Activated CD8-positive, alpha-beta memory T cell treated with anti-CD3 and anti-CD28 coated beads, Interleukin-2, amount 10 ng/mL, durations not matched to agents 7 days and 5 days (primary cell): Measurements from ENCODE around the gene FTCD. TPM values are rescaled to one million over a fixed set of nuclear protein-coding genes. Genes with fewer than 3 reads are reported as not detected.
"Not testable (repeated sequence)": the region's sequence is repeated elsewhere in the genome, so short reads cannot be mapped to it uniquely, and the experiment has no call there.

ENCODE experiments used
- ATAC-seq: fragments of 150-1000 bp; cut with Tn5 transposase; one replicate; pipeline ENCODE4 v1.10.0; 2021; ENCODE audit warnings: moderate library complexity
- CTCF ChIA-PET: fragments of 350-600 bp; sonication (Branson Sonifier 250); formaldehyde crosslinking; loops from one replicate; lab custom pipeline; 2021; ENCODE audit warnings: antibody characterized with exemption; lab: Charles Lee
- DNase-seq: peaks from one replicate; pipeline ENCODE4 v3.0.0-alpha.2; 2020
- H3K27ac Mint-ChIP-seq: one replicate; pipeline ENCODE4 v1.8.0; 2021; ENCODE audit warnings: mild to moderate bottlenecking, mixed read lengths
- H3K27me3 Mint-ChIP-seq: one replicate; pipeline ENCODE4 v1.8.0; 2021; ENCODE audit warnings: mixed read lengths
- H3K36me3 Mint-ChIP-seq: one replicate; pipeline ENCODE4 v1.8.0; 2021; ENCODE audit warnings: mild to moderate bottlenecking, mixed read lengths
- H3K4me1 Mint-ChIP-seq: one replicate; pipeline ENCODE4 v1.8.0; 2021; ENCODE audit warnings: mixed read lengths
- H3K4me3 Mint-ChIP-seq: one replicate; pipeline ENCODE4 v1.8.0; 2021; ENCODE audit warnings: mild to moderate bottlenecking, moderate library complexity, mixed read lengths
- H3K9me3 Mint-ChIP-seq: one replicate; pipeline ENCODE4 v1.8.0; 2022; ENCODE audit warnings: low read depth, mixed read lengths
- total RNA-seq, 2 experiments: library from RNA; stranded (reverse); gene quantifications; one replicate each; pipeline ENCODE4 v1.2.3, GENCODE V29; 2021

The FTCD gene
- total RNA-seq, 2 experiments from 2014 or later, result not detected

GRCh38 chr21:46111857-46112724 is 43.3 kb downstream of the FTCD start:
- no peaks in the 10 kb centered on the region for H3K9me3 Mint-ChIP-seq
- H3K4me1 Mint-ChIP-seq, result no peaks in the 10 kb centered on the region
- H3K27me3 Mint-ChIP-seq, result no peaks in the 10 kb centered on the region
- ATAC-seq (no peak), DNase-seq (peak; percentile 38)
- H3K27ac Mint-ChIP-seq, result no peak overlapping the region
- no peaks in the 10 kb centered on the region for H3K36me3 Mint-ChIP-seq
- CTCF ChIA-PET, result no interaction called here
- H3K4me3 Mint-ChIP-seq, result no peak overlapping the region

- H3K27me3 Mint-ChIP-seq, result peaks cover 3% of the 10 kb centered on the region
- H3K9me3 Mint-ChIP-seq, result no peaks in the 10 kb centered on the region
- CTCF ChIA-PET, result no interaction called here
- no peak overlapping the region for H3K27ac Mint-ChIP-seq
- no peak overlapping the region for H3K4me3 Mint-ChIP-seq
- ATAC-seq (no peak), DNase-seq (peak; percentile 11)
- H3K4me1 Mint-ChIP-seq, result no peaks in the 10 kb centered on the region
- H3K36me3 Mint-ChIP-seq, result no peaks in the 10 kb centered on the region
These were observed 44.2 kb downstream of the FTCD start for GRCh38 chr21:46111193-46111571.

- Mint-ChIP-seq H3K27ac (no peak overlapping the region), H3K4me3 (no peak overlapping the region), H3K27me3 (peaks cover 5% of the 10 kb centered on the region), H3K9me3 (no peaks in the 10 kb centered on the region), H3K4me1 (no peaks in the 10 kb centered on the region), H3K36me3 (no peaks in the 10 kb centered on the region)
- no peak for ATAC-seq
- DNase-seq, result peak; percentile 35
- CTCF ChIA-PET, result no interaction called here
These were observed 44.7 kb downstream of the FTCD start for GRCh38 chr21:46110499-46111192.

- no peaks in the 10 kb centered on the region for H3K4me1 Mint-ChIP-seq
- no peak overlapping the region for H3K27ac Mint-ChIP-seq
- H3K9me3 Mint-ChIP-seq, result no peaks in the 10 kb centered on the region
- ATAC-seq (no peak), DNase-seq (peak; percentile 22)
- H3K27me3 Mint-ChIP-seq, result peaks cover 7% of the 10 kb centered on the region
- H3K4me3 Mint-ChIP-seq, result no peak overlapping the region
- CTCF ChIA-PET, result no interaction called here
- no peaks in the 10 kb centered on the region for H3K36me3 Mint-ChIP-seq
These were observed 45.8 kb downstream of the FTCD start for GRCh38 chr21:46109313-46110221.

GRCh38 chr21:46108827-46109312 is 46.5 kb downstream of the FTCD start:
- no peaks in the 10 kb centered on the region for H3K9me3 Mint-ChIP-seq

GRCh38 chr21:46107376-46107775 is 48.0 kb downstream of the FTCD start:
- H3K36me3 Mint-ChIP-seq, ATAC-seq, H3K27ac Mint-ChIP-seq, H3K4me3 Mint-ChIP-seq, DNase-seq, H3K9me3 Mint-ChIP-seq, H3K4me1 Mint-ChIP-seq, CTCF ChIA-PET: not testable (repeated sequence)
- peaks cover 27% of the 10 kb centered on the region for H3K27me3 Mint-ChIP-seq

More at GRCh38 chr21:46108827-46109312, 46.5 kb downstream of the FTCD start:
- ATAC-seq (no peak), DNase-seq (peak; percentile 18)
- H3K36me3 Mint-ChIP-seq, result peaks cover 2% of the 10 kb centered on the region
- H3K27me3 Mint-ChIP-seq, result peaks cover 14% of the 10 kb centered on the region
- no peak overlapping the region for H3K27ac Mint-ChIP-seq
- H3K4me3 Mint-ChIP-seq, result no peak overlapping the region
- CTCF ChIA-PET, result no interaction called here
- no peaks in the 10 kb centered on the region for H3K4me1 Mint-ChIP-seq

GRCh38 chr21:46104104-46104503 is 51.3 kb downstream of the FTCD start:
- H3K4me3 Mint-ChIP-seq, result no peak overlapping the region
- DNase-seq (no peak), ATAC-seq (no peak)
- H3K36me3 Mint-ChIP-seq, result peaks cover 6% of the 10 kb centered on the region
- no peak overlapping the region for H3K27ac Mint-ChIP-seq
- CTCF ChIA-PET, result no interaction called here
- H3K9me3 Mint-ChIP-seq, result peaks cover 4% of the 10 kb centered on the region
- H3K27me3 Mint-ChIP-seq, result peaks cover 49% of the 10 kb centered on the region
- H3K4me1 Mint-ChIP-seq, result no peaks in the 10 kb centered on the region

GRCh38 chr21:46100906-46101305 is 54.5 kb downstream of the FTCD start:
- peaks cover 4% of the 10 kb centered on the region for H3K9me3 Mint-ChIP-seq
- no peak overlapping the region for H3K27ac Mint-ChIP-seq
- DNase-seq (peak; percentile 28), ATAC-seq (no peak)
- H3K27me3 Mint-ChIP-seq, result peaks cover 57% of the 10 kb centered on the region
- peaks cover 1% of the 10 kb centered on the region for H3K4me1 Mint-ChIP-seq
- CTCF ChIA-PET, result interaction anchor here (0.8 kb wide), 1 partner anchor 127 kb away, joined by 6 read pairs; no protein-coding TSS in a partner anchor
- H3K36me3 Mint-ChIP-seq, result peaks cover 6% of the 10 kb centered on the region
- no peak overlapping the region for H3K4me3 Mint-ChIP-seq

- Mint-ChIP-seq H3K9me3 (peaks cover 4% of the 10 kb centered on the region), H3K27ac (no peak overlapping the region), H3K4me1 (peaks cover 1% of the 10 kb centered on the region), H3K27me3 (peaks cover 55% of the 10 kb centered on the region), H3K4me3 (no peak overlapping the region), H3K36me3 (peaks cover 6% of the 10 kb centered on the region)
- DNase-seq, result peak; percentile 32
- no peak for ATAC-seq
- CTCF ChIA-PET, result interaction anchor here (0.8 kb wide), 1 partner anchor 127 kb away, joined by 6 read pairs; no protein-coding TSS in a partner anchor
These were observed 55.0 kb downstream of the FTCD start for GRCh38 chr21:46100426-46100825.

GRCh38 chr21:46100020-46100419 is 55.4 kb downstream of the FTCD start:
- Mint-ChIP-seq H3K9me3 (peaks cover 4% of the 10 kb centered on the region), H3K4me1 (peaks cover 1% of the 10 kb centered on the region), H3K4me3 (no peak overlapping the region), H3K27me3 (peaks cover 55% of the 10 kb centered on the region), H3K27ac (no peak overlapping the region), H3K36me3 (peaks cover 6% of the 10 kb centered on the region)
- DNase-seq (peak; percentile 28), ATAC-seq (no peak)
- CTCF ChIA-PET, result interaction anchor here (0.8 kb wide), 1 partner anchor 126 kb away, joined by 6 read pairs; no protein-coding TSS in a partner anchor

- H3K27me3 Mint-ChIP-seq, result peaks cover 52% of the 10 kb centered on the region
- peaks cover 4% of the 10 kb centered on the region for H3K9me3 Mint-ChIP-seq
- DNase-seq (peak; percentile 38), ATAC-seq (no peak)
- CTCF ChIA-PET, result no interaction called here
- H3K4me1 Mint-ChIP-seq, result peaks cover 2% of the 10 kb centered on the region
- no peak overlapping the region for H3K27ac Mint-ChIP-seq
- no peak overlapping the region for H3K4me3 Mint-ChIP-seq
- H3K36me3 Mint-ChIP-seq, result peaks cover 6% of the 10 kb centered on the region
These were observed 55.9 kb downstream of the FTCD start for GRCh38 chr21:46099476-46099875.

- H3K27ac Mint-ChIP-seq, result no peak overlapping the region
- H3K27me3 Mint-ChIP-seq, result peaks cover 43% of the 10 kb centered on the region
- peaks cover 5% of the 10 kb centered on the region for H3K36me3 Mint-ChIP-seq
- peaks cover 7% of the 10 kb centered on the region for H3K4me1 Mint-ChIP-seq
- H3K4me3 Mint-ChIP-seq, result no peak overlapping the region
- H3K9me3 Mint-ChIP-seq, result peaks cover 4% of the 10 kb centered on the region
- CTCF ChIA-PET, result no interaction called here
- no peak for ATAC-seq
- peak; percentile 34 for DNase-seq
These were observed 56.9 kb downstream of the FTCD start for GRCh38 chr21:46098303-46099141.
